GM18870 (cell line): ENCODE data around the gene DRAM1.

Experiments
- ATAC-seq: cut with Tn5 transposase; IDR thresholded peaks from one replicate; pipeline ENCODE4 v1.9.1; 2021; ENCODE audit warnings: moderate library complexity; ENCODE audit not compliant: unreplicated experiment

The DRAM1 gene

DNA sequence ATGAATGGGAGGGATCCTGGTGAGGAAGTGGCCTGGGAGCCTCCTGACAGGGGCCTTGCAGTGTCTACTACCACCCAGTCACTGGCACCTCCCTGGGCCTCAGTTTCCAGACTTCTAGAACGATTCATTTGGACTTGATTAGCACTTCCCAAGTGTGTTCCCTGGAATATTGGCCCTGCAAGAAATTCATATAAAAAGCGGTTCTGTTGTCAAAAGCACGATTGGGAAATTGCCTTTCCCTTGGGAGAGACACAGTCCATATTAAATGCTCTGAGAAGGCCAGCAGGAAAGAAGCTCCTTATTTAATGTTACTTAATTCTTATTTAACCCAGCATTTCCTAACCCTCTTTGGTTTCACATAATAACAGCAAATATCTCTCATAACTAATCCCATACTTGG is 61.9 kb downstream of the DRAM1 start:
- ATAC-seq = no peak

DNA sequence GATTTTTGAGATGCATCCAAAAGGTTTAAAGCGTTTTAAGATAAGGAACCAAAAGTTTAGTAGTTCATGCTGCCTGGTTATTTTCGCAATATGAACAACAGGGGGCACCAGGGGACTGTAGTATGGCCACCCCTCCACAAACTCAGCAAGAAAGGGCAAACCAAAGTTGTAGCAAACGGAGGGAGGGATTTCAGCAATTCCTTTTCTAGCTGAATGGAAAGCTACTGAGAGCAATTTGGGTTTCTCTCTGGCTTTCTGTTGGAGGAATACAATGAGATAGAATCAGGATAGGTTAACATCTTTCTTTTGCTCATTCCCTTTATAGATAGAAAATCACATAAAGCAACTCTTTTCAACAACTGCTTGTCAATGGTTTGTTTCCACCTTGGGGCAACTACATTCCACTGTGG is 62.5 kb downstream of the DRAM1 start:
- no peak for ATAC-seq

DNA sequence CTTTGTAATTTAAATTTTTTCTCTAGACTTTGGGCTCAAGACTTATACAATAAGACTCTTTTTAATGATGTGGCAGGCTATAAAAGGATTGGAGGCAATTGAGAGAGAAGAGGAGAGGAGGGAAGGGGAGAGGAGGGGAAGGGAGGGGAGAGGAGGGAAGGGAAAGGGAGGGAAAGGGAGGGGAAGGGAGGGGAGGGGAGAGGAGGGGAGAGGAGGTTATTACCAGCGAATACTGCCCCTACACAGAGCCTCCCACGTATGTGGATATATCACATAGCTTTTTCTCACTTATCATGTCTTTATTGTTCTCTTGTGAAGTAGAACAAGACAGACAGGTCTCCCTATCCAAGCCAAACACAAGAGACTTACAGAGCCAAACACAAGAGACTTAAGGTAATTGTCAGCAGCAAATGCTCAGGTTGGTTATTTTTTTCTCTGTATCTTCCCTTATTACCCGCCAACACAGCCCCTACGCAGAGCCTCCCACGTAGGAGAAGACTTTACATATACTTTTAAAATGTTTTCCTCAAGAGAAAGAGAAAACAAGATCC is 63.1 kb downstream of the DRAM1 start:
- ATAC-seq = no peak

DNA sequence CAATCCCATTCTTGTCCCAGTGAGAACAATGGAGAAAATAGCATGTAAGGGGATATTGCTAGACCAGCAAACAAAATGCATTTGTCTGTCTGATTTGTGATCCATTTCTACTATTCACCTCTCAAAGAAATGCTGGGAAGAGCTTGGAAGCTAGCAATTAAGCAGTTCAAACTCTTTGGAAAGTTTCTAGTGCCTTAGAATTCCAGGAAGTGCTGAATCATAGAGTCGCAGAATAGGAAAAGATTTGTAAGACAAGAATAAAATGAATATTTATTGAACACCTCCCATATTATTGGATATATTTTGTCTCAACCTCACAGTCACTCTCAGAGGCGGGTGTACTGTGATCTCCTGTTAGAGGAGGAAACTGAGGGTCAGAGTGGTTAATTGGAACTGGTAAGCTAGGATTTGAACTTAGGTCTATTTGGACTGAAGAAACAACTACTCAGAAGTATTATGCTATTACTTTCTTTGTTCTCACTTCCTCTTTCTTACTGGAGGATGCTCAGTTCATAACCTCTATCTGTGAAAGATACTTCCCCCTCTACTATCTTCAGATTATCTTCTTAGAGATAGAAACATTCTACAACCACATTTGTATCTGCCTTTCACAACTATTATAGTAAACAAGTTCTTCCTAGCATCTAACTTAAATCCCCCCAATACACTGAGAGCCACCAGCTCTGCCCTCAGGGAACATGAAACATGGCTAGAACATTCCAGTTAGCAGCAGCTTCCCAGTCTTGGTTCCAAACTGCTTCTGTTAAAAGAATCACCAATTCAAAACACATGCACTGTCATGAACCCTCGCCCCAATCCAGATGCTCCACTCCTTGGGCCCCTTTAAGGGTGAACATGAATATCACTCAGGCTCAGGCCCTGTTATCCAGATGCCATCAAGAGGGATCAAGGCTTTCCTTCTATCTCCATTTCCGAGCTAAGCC is 64.2 kb downstream of the DRAM1 start:
- peak; percentile 87 for ATAC-seq

DNA sequence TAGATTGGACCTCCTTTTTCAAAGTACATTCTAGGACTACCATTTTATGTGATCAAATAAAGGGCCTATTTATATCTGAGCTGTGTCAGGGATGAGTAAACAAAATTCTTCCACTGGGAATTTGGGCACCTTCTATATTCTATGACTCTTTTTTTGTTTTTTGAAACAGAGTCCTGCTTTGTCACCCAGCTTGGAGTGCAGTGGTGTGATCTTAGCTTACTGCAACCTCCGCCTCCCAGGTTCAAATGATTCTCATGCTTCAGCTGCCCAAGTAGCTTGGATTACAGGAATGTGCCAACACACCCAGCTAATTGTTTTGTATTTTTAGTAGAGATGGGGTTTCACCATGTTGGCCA is 64.8 kb downstream of the DRAM1 start:
- ATAC-seq = no peak

DNA sequence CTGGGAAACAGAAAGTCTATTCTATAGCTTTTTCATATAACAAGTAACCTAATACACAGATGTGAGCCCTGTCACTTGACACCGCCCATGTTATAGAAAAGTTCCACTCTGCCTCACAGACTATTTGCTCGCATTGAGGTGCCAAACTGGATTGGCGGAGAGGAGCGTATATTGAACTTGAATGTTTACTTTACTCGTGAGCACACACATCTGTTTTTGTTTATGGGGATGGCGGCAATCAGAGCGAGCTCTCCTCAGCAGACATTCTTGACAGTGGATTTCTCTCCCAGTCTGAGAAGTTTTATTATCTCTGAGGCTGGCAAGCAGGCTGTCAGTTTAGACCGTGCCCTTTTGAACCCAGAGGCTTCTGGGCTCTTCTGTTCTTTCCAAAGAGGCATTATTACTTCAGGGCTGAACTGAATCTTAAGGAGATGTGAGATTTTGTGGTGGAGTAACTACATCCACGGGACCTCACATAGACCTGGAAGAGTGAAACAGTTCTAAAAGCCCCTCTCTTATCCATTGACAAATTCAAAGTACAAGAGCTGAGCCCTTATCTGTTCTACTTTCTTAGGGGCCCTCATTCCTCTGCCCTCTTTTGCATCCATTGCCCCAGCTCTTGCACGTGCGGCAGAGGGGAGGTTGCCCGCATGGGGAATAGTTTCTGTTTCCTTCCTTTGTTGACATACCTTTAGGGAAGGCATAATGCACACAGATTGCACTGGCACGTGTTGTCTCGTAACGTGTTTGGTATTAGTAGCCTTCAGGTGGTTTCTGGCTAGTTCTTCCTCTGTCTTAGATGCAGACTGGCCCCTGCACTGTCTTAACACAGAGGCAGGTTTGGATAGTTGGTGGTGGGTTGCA is 68.2 kb downstream of the DRAM1 start:
- no peak for ATAC-seq

GRCh38 chr12:101946233-101946611 is 68.8 kb downstream of the DRAM1 start:
- ATAC-seq = no peak

DNA sequence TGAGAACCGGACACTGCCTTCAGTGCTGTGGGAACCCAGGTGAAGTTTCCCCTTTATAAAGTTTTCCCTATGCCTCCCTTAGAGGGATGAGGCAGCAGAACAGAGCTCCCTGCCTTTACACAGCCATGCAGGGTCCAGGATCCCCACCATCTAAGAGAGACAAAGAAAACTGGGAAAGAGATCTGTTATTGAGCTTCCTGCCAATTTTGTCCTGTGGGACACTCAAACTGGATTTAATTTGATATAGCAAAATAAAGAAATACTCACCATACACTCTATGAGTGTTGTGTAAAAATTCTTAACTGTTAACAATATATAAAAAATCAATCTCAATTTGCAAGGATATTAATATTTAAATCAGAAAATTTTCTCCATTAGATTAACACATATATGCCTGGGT is 69.9 kb downstream of the DRAM1 start:
- no peak for ATAC-seq

DNA sequence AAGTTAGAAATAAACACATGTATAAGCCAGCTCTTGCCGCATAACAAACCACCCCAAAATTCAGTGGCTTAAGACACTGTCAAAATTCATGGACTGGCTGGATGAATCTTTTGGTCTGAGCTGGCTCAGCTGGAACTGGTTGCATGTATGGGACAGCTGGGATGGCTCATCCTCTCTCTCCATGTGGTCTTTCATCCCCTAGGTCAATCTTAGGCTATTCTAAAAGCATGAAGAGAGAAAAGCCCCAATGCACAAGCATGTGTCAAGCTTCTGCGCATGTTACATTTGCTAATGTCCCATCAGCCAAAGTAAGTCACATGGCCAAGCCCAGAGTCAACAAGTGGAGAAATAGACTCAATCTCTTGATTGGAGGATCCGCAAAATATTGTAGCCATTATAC is 71.0 kb downstream of the DRAM1 start:
- no peak for ATAC-seq

GRCh38 chr12:101951002-101951670 is 73.8 kb downstream of the DRAM1 start:
- no peak for ATAC-seq

- ATAC-seq = no peak
Observed at GRCh38 chr12:101954113-101954512, 76.7 kb downstream of the DRAM1 start.

DNA sequence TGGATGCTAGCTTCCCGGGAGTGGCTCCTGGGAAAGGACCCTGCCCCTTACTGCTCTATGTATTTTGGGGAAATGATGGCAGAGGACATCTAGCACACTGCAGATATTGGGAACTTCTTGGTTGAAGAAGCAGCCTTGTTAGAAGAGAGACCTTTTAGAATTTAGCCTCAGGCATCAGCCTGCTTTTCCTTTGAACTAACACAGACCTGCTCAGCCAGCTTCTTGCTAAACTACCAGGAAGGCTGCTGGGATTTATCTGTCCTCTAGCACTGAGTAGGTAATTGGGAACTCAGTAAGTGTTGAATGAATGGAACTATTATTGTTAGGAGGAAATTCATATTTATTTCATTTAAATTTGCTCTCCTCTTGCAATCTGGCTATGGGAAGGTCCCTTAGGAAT is 77.3 kb downstream of the DRAM1 start:
- ATAC-seq = no peak

DNA sequence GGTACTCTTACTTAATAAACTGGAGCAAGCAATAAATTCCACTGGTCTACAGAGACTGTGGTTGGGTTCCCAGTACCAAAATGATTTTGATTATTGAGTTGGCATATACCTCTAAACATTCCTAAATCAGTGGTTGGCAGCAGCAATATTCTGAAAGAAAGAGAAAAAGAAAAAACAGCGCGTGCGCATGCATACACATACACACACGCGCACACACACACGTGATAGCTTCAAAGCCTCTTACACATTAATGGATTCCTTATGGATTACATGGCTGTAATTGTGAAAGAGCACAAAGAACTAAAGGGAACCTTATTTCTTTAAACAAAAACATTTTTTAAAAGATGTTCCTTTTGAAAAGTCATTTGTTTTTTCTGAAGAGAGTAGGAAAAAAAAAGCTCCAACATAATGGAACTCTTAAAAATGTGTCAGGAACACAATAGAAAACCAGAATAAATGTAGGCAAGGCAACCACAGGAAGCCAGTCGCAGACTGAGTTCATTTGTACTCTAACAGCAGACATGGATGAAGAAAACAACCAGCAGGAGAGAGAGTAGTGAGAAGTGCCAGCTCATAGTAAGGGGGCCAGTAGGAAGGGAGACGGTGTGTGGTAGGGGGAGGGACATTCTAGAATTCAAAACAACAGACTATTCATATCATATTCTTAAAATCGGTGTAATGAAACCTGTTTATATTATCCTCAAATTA is 80.0 kb downstream of the DRAM1 start:
- no peak for ATAC-seq

DNA sequence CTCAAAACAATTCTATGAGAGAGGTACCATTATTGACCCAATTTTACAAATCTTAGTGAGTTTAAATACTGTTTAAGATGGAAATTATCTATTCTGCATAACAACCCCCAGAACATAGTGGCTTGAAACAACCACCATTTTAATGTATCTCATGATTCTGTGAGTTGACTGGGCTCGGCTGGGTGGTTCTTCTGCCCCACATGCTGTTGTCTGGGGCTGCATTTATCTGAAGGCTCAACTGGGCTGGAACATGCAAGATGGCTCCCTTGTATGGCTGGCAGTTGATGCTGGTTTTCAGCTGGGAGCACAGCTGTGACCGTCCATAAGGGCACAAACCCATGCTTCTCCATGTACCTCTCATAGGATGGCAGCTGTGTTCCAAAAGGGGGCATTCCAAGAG is 82.2 kb downstream of the DRAM1 start:
- no peak for ATAC-seq

DNA sequence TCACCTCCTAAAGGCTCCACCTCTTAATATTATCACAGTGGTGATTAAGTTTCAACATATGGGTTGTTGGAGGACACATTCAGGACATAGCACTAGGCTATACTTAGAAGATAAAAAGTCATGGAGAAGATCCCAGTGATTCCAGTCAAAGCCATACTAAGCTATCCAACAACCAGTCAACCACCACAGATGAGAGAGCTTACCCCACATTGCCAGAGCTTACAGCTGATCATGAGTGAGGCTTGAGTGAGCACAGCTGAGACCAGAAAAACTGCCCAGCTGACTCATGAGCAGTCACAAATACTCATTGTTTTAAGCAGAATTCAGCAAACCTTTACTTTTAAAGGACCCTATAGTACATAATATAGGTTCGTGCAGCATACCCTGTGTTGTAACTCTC is 85.1 kb downstream of the DRAM1 start:
- ATAC-seq = no peak

DNA sequence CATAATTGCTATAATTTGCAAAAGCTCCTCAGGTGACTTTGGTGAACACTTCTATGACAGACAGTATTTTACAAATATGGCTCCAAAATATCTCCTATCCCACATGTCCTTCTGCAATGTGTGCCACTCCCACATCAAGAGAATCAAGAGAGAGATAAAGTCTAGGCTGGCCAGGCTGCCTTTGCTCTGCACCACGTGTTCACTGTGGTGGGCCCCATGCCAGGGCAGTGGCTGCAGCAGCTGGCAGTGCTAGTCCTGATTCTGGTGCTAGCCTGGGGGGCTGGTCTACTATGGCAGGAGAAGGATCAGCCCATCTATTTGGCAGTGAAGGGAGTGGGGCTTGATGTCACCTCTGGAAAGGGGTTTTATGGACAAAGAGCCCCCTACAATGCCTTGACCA is 86.3 kb downstream of the DRAM1 start:
- no peak for ATAC-seq

- no peak for ATAC-seq
Observed at GRCh38 chr12:101966496-101966895, 89.1 kb downstream of the DRAM1 start.

GRCh38 chr12:101967506-101967905 is 90.1 kb downstream of the DRAM1 start:
- ATAC-seq = no peak

GRCh38 chr12:101968770-101969169 is 91.4 kb downstream of the DRAM1 start:
- ATAC-seq = no peak
